Keratinocyte (primary cell): ENCODE data around the gene NAPB. TPM values are rescaled to one million over a fixed set of nuclear protein-coding genes. Genes with fewer than 3 reads are reported as not detected.

ENCODE experiments used
- DNase-seq: peaks from one replicate; pipeline ENCODE4 v3.0.0-alpha.2; 2011; ENCODE audit warnings: low read depth, missing footprints, low spot score
- FAIRE-seq: peaks from 2 replicates; lab custom pipeline; 2011; peaks lifted over from hg19 to GRCh38; lab: Jason Lieb, UNC
- H2AFZ ChIP-seq: 2 replicates; pipeline ENCODE4 v1.6.0; 2012; ENCODE audit warnings: low read length, control low read depth, inconsistent platforms; ENCODE audit not compliant: control insufficient read depth
- H3K27ac ChIP-seq: 2 replicates; pipeline ENCODE4 v1.5.1; 2011; ENCODE audit warnings: low read length; ENCODE audit not compliant: control insufficient read depth, insufficient read depth
- H3K27me3 ChIP-seq: 3 replicates; pipeline ENCODE4 v1.6.0; 2011; ENCODE audit warnings: low read length; ENCODE audit not compliant: control insufficient read depth, insufficient read depth; ENCODE audit errors: extremely low read depth
- H3K36me3 ChIP-seq, 2 experiments: 2 replicates in 1 of 2; 3 replicates in 1 of 2; pipeline ENCODE4 v1.5.1; 2011; ENCODE audit warnings: low read length in 2 of 2, mild to moderate bottlenecking in 1 of 2; ENCODE audit not compliant: control insufficient read depth in 2 of 2, insufficient read depth in 2 of 2; ENCODE audit errors: extremely low read depth in 1 of 2
- H3K4me1 ChIP-seq: 3 replicates; pipeline ENCODE4 v1.5.1; 2011; ENCODE audit warnings: low read length; ENCODE audit not compliant: control insufficient read depth, insufficient read depth; ENCODE audit errors: extremely low read depth
- H3K4me2 ChIP-seq: 3 replicates; pipeline ENCODE4 v1.6.0; 2011; ENCODE audit warnings: low read depth, low read length; ENCODE audit not compliant: control insufficient read depth, insufficient read depth; ENCODE audit errors: extremely low read depth
- H3K4me3 ChIP-seq, 3 experiments: fragments of 200-600 bp in 1 of 3; sonication (generic) in 1 of 3; 2 replicates in 2 of 3; 3 replicates in 1 of 3; pipeline ENCODE4 v1.5.1; 2011 to 2016; ENCODE audit warnings: low read length in 3 of 3, mild to moderate bottlenecking in 3 of 3, control low read depth in 2 of 3, inconsistent platforms in 1 of 3, low read depth in 1 of 3, mixed read lengths in 1 of 3, mixed run types in 1 of 3, moderate library complexity in 1 of 3; ENCODE audit not compliant: control insufficient read depth in 2 of 3, insufficient read depth in 2 of 3; ENCODE audit errors: extremely low read depth in 1 of 3
- H3K79me2 ChIP-seq: 2 replicates; pipeline ENCODE4 v1.6.0; 2012; ENCODE audit warnings: low read length; ENCODE audit not compliant: control insufficient read depth, insufficient read depth
- H3K9ac ChIP-seq: 3 replicates; pipeline ENCODE4 v1.6.0; 2011; ENCODE audit warnings: low read length; ENCODE audit not compliant: control insufficient read depth, insufficient read depth; ENCODE audit errors: extremely low read depth
- H3K9me1 ChIP-seq: 3 replicates; pipeline ENCODE4 v1.6.0; 2011; ENCODE audit warnings: low read length; ENCODE audit not compliant: control insufficient read depth, insufficient read depth; ENCODE audit errors: extremely low read depth
- H3K9me3 ChIP-seq: 2 replicates; pipeline ENCODE4 v1.5.1; 2012; ENCODE audit warnings: low read depth, low read length; ENCODE audit not compliant: control insufficient read depth
- H4K20me1 ChIP-seq: 3 replicates; pipeline ENCODE4 v1.6.0; 2011; ENCODE audit warnings: low read length; ENCODE audit not compliant: control insufficient read depth, insufficient read depth; ENCODE audit errors: extremely low read depth
- EZH2 ChIP-seq: IDR thresholded peaks from one replicate; pipeline ENCODE4 v1.6.1; 2012; ENCODE audit warnings: inconsistent platforms, mild to moderate bottlenecking, low read length, moderate library complexity
- dilution Hi-C: fragments of 300-500 bp; cut with MboI; formaldehyde crosslinking; loops from one replicate; pipeline ENCODE4 v1.7.0; 2020; ENCODE audit warnings: low sequenced_read_pairs; ENCODE audit not compliant: extremely low pct_ligation_motif_present
- polyA plus RNA-seq, 5 experiments: library from polyadenylated mRNA; depleted of rRNA in 3 of 5; stranded (reverse) in 3 of 5; stranded (forward) in 1 of 5; unstranded in 1 of 5; fragments of >200 nt; gene quantifications; 1 replicate in 1 of 5; 2 replicates in 3 of 5; 3 replicates in 1 of 5; pipeline versions ENCODE4 v1.2.1 to v1.2.3, GENCODE V29; 2011 to 2012; ENCODE audit warnings: missing spikeins in 2 of 5, low read depth in 1 of 5, low replicate concordance in 1 of 5
- TF ChIP-seq, protein P1 (sequence below), 3 experiments: IDR thresholded peaks in 1 of 3; conservative IDR thresholded peaks in 1 of 3; optimal IDR thresholded peaks in 1 of 3; 2 replicates in 2 of 3; 3 replicates in 1 of 3; pipeline versions ENCODE3 to v1.5.1; 2011; ENCODE audit warnings: low read length in 3 of 3, mild to moderate bottlenecking in 3 of 3, moderate library complexity in 2 of 3, control low read depth in 1 of 3, inconsistent platforms in 1 of 3; ENCODE audit not compliant: insufficient read depth in 2 of 3; ENCODE audit errors: extremely low read depth in 1 of 3

NAPB gene
- polyA plus RNA-seq, 1 donor (not counting 4 experiments of a cell fraction or from before 2014, with no cell fraction given), result 11.6 TPM

DNA sequence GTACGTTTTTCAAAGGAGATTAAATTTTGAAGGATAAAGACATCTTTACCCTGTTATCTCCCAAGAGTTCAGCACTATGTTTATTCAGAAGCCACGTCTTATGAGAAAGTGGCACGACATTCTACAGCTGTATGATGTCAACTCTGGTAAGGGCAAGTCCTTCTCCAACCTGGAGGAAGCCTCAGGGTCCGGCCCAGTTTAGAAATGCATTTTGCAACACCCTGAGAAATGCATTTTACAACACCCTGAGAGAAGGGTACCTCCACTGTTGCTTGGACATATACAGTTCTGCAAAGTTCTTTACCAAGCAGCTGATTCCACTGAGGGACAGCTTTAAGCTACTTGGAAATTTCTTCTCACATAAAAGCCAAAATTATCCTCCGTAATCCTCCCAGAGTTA is 17.5 kb downstream of the NAPB start:
- no peak for DNase-seq
- TF ChIP-seq, protein P1, sequence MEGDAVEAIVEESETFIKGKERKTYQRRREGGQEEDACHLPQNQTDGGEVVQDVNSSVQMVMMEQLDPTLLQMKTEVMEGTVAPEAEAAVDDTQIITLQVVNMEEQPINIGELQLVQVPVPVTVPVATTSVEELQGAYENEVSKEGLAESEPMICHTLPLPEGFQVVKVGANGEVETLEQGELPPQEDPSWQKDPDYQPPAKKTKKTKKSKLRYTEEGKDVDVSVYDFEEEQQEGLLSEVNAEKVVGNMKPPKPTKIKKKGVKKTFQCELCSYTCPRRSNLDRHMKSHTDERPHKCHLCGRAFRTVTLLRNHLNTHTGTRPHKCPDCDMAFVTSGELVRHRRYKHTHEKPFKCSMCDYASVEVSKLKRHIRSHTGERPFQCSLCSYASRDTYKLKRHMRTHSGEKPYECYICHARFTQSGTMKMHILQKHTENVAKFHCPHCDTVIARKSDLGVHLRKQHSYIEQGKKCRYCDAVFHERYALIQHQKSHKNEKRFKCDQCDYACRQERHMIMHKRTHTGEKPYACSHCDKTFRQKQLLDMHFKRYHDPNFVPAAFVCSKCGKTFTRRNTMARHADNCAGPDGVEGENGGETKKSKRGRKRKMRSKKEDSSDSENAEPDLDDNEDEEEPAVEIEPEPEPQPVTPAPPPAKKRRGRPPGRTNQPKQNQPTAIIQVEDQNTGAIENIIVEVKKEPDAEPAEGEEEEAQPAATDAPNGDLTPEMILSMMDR (optimal IDR thresholded peaks at IDR 0.05 in 1 of 3, IDR thresholded peaks at IDR 0.05 in 1 of 3, conservative IDR thresholded peaks at IDR 0.05 in 1 of 3; ENCODE audit: extremely low read depth in 1 of 3, insufficient read depth in 2 of 3, low read length in 3 of 3), result no peak
- no peak for TF ChIP-seq EZH2
- H2AFZ ChIP-seq, result no peak overlapping the region
- H3K9me3 ChIP-seq, result no peaks in the 10 kb centered on the region
- peaks cover 5% of the 10 kb centered on the region for H4K20me1 ChIP-seq
- no peaks in the 10 kb centered on the region for H3K27me3 ChIP-seq
- H3K4me3 ChIP-seq, result no peak overlapping the region
- no peak overlapping the region for H3K9ac ChIP-seq
- peaks cover 0 to 6% of the 10 kb centered on the region in 2 experiments for H3K36me3 ChIP-seq
- peaks cover 64% of the 10 kb centered on the region for H3K79me2 ChIP-seq
- peak overlapping the region; percentile 44 for H3K4me2 ChIP-seq
- FAIRE-seq, result no peak
- H3K9me1 ChIP-seq, result no peaks in the 10 kb centered on the region
- peaks cover 10% of the 10 kb centered on the region for H3K4me1 ChIP-seq
- H3K27ac ChIP-seq, result peak overlapping the region; percentile 28
- dilution Hi-C loops, result loop anchor here (25.0 kb wide), 1 partner anchor 209 kb away; the partner anchor contains the start of gene CST9

DNA sequence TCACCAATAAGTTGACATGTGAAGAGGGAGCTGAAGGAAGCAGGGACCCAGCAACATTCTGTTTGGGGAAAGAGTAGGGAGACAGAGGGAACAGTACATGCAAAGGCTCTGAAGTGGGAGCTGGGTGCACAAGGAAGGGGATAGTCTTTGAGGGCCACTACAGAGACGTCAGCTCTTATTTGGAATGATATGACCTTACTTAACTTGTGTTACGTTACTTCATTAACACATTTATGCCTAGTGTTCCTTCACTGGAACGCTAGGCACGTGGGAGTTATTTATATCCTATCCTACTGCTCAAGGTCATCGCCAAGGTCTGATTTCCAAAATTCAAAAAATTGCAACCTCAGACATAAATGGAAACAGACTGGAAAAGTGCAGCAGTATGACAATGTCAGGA is 20.2 kb downstream of the NAPB start:
- H4K20me1 ChIP-seq, result peaks cover 5% of the 10 kb centered on the region
- no peak overlapping the region for H2AFZ ChIP-seq
- dilution Hi-C loops, result loop anchor here (25.0 kb wide), 1 partner anchor 211 kb away; the partner anchor contains the start of gene CST9
- no peaks in the 10 kb centered on the region for H3K27me3 ChIP-seq
- H3K9me3 ChIP-seq, result no peaks in the 10 kb centered on the region
- no peak for DNase-seq
- H3K4me2 ChIP-seq, result no peak overlapping the region
- H3K27ac ChIP-seq, result no peak overlapping the region
- H3K36me3 ChIP-seq, result peaks cover 5 to 8% of the 10 kb centered on the region in 2 experiments
- FAIRE-seq, result no peak
- H3K4me1 ChIP-seq, result peaks cover 10% of the 10 kb centered on the region
- peaks cover 48% of the 10 kb centered on the region for H3K79me2 ChIP-seq
- no peaks in the 10 kb centered on the region for H3K9me1 ChIP-seq
- no peak overlapping the region for H3K4me3 ChIP-seq
- TF ChIP-seq EZH2, result no peak
- TF ChIP-seq, protein P1 (optimal IDR thresholded peaks at IDR 0.05 in 1 of 3, IDR thresholded peaks at IDR 0.05 in 1 of 3, conservative IDR thresholded peaks at IDR 0.05 in 1 of 3; ENCODE audit: extremely low read depth in 1 of 3, insufficient read depth in 2 of 3, low read length in 3 of 3), result no peak
- no peak overlapping the region for H3K9ac ChIP-seq
